Measurements from ENCODE around the gene DDX21.
"Not testable (repeated sequence)": the region's sequence is repeated elsewhere in the genome, so short reads cannot be mapped to it uniquely, and the experiment has no call there.

DDX21 gene

DNA sequence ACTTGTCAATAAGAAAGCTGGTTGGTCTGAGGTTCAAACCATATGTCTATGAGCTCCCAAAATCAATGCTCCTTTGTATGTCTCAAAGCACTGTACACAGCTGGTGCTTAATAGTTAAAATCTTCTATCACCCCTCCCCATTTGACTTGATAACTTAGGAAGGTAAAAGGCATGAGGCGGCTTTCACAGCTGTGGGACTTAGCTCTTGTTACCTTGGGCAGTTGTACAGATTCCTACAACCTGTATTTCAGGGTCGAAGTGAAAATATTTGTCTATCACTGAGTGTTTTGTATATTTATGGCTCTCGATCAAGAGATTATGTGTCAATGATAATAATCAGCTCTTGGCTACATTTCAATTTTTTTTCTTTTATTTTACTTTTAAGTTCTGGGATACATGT lies 31.6 kb downstream of the DDX21 start:
- DNase-seq (ENCODE audit: low read depth in 2 of 3, low spot score in 1 of 3) = no peak

DNA sequence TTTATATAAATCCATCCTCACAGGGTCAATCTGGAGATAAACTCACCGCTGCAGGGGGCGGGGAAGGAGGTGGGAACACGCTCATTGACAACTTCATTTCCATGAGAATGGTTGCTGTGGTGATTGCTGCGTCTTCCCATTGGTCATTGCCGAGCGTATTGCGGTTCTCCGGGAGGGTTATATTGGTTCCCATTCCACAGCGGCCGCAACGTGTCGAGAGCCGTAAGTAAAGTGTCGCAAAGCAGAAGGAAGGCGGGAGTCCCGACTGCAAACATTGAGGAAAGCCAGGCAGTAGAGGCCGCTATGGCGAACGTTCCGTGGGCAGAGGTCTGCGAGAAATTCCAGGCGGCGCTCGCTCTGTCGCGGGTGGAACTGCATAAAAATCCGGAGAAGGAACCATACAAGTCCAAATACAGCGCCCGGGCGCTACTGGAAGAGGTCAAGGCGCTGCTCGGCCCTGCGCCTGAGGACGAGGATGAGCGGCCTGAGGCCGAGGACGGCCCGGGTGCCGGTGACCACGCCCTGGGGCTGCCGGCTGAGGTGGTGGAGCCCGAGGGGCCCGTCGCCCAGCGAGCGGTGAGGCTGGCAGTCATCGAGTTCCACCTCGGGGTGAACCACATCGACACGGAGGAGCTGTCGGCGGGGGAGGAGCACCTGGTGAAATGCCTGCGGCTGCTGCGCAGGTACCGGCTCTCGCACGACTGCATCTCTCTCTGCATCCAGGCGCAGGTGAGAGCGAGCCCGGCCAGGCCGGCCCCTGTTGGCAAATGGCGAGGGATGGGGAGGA lies 32.8 kb downstream of the DDX21 start, which contains the start of gene KIFBP:
TSS of gene KIFBP (plus strand) at position 274 of the 787 bp plus-strand sequence. CDS start at position 304, 30 bp downstream.
- peak; percentile 74 to 84 (median 77) for DNase-seq (ENCODE audit: low read depth in 2 of 3, low spot score in 1 of 3)

DNA sequence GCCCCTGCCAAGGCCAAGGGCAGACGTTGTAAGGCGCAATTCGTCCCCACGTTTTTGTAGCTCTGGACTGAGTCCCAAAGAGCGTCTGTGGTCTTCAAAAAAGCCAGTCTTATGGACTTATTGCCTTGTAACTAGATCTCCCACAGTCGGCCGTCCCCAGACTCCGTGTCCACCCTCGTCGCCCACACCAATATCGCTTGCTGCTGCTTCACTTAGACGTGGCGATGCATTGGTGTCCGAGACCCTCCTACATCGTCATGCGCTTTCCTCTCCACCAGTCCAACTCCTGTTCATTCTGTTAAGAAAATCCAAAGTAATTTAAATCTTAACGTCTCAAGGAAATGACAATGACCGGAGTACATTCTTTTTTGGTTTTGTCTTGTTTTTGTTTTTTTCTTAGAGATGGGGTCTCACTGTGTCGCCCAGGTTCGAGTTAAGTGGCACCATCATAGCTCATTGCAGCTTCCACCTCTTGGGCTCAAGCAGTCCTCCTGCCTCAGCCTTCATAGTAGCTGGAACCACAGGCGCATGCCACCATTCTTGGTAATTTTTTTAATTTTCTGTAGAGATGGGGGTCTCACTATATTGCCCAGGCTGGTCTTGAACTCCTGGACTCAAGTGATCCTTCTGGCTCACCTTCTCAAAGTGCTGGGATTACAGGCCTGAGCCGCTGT lies 33.5 kb downstream of the DDX21 start:
- DNase-seq (ENCODE audit: low read depth in 2 of 3, low spot score in 1 of 3) = no peak

DNA sequence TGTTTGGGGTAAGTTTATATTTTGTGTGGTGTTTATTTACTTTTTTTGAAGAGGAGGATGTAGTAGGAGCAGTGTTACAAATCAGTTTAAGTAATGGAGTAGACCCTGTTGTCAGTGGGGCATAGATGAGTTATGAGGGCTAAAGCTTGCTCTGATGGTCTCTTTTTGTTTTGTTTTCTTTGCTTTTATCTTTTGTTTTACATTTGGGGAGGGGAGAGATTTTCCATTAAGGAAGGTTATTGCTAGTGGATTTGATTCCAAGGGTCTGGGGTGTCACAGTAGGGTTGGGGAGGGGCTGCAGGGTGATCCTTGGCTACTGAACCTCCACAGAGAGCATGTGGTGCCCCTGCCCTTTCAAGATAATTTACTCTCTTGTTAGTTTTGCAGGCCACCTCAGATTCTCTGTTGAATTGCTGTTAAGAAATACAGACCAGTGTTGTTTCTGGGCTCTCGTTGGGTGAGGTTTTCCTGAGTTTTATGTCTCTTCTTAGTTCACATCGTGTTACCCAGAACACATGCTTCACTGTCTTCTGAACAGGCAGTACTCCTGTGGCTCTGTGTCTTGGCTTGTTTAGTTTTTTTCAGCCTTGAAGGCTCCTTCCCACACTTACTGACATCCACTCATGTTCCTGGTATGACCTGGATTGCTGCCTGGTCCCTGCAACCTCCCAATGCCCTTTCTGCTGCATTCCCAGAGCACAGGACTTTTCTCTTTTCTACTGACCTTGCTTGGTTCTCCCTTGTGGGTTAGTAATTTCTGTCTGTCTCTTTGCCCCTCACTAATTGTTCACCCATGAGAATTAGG lies 36.9 kb downstream of the DDX21 start:
- DNase-seq (ENCODE audit: low read depth in 2 of 3, low spot score in 1 of 3) = no peak

DNA sequence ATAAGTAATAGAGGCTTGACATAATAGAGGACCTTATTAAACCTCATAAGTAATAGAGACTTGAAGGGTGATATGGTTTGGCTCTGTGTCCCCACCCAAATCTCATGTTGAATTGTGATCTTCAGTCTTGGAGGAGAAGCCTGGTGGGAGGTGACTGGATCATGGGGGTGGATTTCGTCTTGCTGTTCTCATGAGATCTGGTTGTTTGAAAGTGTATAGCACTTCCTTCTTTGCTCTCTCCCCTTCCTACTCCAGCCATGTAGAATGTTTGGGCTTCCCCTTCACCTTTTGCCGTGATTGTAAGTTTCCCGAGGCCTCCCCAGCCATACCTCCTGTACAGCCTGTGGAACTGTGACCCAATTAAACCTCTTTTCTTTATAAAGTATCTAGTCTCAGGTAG lies 41.2 kb downstream of the DDX21 start:
- DNase-seq (ENCODE audit: low read depth in 2 of 3, low spot score in 1 of 3) = peak in 1 of 3 donors; percentile 21

DNA sequence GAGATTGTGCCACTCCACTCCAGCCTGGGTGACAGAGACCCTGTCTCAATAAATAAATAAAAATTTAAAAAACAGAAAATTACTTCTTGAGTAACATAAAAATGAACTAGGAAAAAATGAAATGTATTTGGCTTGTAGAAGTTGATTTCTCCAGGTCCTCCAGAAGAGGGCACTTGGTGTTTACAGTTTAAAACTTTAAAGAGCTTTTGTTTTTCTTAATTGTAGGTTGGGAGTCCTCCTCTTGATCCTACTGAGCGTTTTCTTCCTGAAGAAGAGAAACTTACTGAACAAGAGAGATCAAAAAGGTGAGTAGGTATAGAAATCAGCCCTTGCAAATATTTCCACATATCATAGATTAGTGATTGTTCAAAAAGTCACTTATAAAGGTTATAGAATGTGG lies 48.9 kb downstream of the DDX21 start:
- no peak for DNase-seq (ENCODE audit: low read depth in 2 of 3, low spot score in 1 of 3)

DNA sequence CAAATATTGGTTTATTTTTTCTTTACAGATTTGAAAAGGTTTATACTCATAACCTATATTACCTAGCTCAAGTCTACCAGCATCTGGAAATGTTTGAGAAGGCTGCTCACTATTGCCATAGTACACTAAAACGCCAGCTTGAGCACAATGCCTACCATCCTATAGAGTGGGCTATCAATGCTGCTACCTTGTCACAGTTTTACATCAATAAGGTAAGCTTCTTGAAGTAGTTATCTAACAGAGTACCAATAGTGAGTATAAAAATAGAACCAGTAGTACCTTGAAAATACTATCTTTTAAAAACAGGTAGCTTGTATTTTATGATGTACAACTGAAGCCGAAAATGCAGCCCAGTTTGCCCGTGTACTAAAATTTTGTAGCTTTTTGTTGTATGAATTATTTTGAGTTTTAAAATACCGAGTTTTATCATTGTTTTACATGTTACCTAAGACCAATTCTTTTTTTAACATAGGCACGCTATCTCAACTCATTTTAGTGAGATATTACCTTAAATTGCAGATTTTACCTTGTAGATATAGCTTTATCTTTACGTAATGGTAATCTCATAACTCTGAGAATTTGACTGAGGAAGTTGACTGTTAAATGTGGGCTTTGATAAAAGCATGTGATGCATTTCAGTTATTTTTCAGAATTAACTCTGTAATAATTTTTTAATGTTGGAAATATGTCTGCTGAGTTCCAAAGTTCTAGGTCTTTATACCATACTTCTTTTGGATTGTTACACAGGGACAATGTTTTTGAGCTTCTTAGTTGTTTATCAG lies 49.9 kb downstream of the DDX21 start:
- no peak for DNase-seq (ENCODE audit: low read depth in 2 of 3, low spot score in 1 of 3)

DNA sequence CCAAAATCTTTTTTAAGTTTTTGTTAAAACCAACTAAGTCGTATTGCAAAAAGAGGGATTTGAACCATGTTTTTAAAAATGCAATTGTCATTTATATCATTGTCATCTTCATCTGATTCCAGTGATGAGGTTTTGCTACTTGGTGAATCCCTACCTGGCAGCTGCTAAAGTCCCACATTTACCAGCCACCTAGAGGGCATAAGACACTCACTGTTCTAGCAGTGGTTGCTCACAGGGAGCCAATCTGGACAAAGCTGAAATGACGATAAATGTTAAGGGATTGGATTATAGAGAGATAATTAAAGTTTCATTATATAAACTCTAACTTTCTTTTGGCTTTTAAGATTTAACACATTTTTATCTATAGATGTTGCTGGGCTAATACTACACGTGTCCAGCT lies 51.3 kb downstream of the DDX21 start:
- no peak for DNase-seq (ENCODE audit: low read depth in 2 of 3, low spot score in 1 of 3)

DNA sequence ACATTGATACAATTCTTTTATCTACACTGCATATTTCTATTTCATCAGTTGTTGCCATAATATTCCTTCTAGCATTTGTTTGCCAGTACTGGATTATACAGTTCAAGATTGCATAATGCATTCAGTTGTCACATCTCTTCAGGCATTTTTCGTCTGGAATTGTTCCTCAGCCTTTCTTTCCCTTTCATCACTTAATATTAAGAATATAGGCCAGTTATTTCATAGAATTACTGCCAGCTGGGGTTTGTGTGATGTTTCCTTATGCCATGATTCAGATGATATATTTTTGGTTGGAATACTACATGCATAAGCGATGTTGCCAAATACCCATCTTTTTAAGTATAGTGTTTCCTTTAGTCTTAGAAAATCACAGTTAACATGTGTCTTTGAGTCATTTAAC lies 53.4 kb downstream of the DDX21 start:
- DNase-seq (ENCODE audit: low read depth in 2 of 3, low spot score in 1 of 3) = no peak

DNA sequence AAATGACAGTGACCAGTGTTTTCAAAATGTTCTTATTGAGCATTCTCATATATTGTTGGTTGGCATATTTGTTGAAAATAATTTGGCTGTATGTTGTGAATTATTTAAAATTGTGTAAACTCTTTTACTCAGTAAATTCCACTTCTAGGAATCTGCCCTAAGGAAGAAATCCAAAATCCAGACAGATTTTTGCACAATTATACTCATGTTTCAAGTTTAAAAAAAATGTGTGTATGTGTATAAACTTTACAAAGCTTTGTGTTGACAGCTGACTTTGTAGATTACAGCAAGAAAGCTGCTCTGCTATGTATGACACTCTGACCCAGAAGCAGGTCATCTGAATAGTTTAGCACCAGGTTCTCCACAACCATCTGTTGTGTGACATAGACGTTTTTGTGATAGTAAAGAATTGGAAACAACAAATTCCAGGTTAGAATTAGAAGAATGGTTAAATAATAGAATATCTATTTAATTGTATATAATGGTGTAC lies 54.2 kb downstream of the DDX21 start:
- no peak for DNase-seq (ENCODE audit: low read depth in 2 of 3, low spot score in 1 of 3)

DNA sequence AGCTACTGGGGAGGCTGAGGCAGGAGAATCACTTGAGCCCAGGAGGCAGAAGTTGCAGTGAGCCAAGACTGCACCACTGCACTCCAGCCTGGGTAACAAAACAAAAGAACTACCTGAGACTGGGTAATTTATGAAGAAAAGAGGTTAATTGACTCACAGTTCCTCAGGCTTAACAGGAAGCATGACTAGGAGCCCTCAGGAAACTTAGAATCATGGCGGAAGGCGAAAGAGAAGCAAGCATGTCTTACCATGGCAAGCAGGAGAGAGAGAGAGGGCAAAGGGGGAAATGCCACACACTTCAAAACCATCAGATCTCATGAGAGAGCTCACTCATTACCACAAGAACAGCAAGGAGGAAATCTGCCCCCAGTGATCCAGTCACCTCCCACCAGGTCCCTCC lies 56.8 kb downstream of the DDX21 start:
- DNase-seq (ENCODE audit: low read depth in 2 of 3, low spot score in 1 of 3) = not testable (repeated sequence)

DNA sequence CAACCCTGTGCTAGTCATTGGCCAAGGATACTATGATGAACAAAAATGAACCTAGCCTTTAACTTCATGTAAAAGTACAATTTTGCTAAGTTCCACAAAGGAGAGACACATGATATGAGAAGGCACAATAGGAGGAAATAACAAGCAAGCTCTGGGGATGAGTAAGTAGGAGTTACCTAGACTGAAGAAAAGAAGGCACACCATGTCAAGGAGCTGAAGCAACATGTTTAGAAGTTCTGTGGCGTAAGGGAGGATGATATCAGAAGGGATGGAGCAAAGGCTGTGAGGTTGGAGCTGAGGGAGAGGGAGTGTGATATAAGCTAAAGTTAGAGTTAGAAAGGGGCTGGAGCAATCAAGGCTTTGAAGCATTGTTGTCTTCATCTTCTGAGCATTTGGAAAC lies 58.2 kb downstream of the DDX21 start:
- no peak for DNase-seq (ENCODE audit: low read depth in 2 of 3, low spot score in 1 of 3)

DNA sequence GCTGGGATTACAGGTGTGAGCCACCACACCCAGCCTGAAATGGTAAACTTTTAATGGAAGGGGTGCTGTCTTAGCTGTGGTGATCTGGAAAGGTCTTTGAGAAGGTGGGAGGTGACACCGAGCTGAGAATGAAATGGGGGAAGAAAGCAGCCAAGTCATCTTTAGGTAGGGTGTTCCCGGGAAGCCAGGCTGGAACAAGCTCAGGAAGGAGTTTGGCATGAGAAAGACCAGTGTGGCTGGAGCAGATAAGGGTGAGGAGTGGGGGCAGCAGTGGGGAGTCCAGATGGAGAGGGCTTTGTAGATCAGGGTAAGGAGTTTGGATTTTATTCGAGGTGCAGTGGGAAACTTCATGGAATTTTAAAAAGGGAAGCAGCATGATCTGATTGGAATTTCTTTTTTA lies 62.6 kb downstream of the DDX21 start:
- no peak for DNase-seq (ENCODE audit: low read depth in 2 of 3, low spot score in 1 of 3)

DNA sequence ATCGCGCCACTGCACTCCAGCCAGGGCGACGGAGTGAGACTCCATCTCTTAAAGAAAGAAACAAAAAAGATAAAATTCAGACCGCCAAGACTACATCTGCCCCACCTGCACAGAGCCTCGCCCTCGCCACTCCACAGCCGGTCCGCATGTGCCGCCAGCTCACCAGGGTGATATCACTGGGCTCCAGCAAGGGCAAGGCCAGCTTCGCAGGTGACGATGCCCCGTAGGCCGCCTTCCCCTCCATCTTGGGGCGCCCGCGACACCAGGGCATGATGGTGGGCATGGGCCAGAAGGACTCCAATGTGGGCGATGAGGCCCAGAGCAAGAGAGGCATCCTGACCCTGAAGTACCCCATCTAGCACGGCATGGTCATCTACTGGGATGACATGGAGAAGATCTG lies 66.6 kb downstream of the DDX21 start:
- DNase-seq (ENCODE audit: low read depth in 2 of 3, low spot score in 1 of 3) = no peak

DNA sequence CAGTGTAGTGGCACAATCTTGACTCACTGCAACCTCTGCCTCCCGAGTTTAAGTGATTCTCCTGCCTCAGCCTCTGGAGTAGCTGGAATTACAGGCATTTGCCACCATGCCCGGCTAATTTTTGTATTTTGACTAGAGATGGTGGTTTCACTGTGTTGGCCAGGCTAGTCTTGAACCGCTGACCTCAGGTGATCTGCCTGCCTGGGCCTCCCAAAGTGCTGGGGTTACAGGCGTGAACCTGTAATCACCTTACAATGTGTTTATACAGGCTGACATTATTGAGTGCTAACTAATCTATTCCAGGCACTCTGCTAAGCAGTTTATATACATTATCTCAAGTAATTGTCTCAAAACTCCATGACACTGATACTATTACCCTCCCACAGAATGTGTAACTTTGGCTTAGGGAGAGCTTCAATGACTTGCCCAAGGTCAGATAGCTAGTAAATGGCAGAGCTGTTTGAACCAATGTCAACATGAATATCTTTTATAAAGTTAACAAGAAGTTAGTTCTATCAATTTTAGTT lies 69.5 kb downstream of the DDX21 start:
- no peak for DNase-seq (ENCODE audit: low read depth in 2 of 3, low spot score in 1 of 3)

DNA sequence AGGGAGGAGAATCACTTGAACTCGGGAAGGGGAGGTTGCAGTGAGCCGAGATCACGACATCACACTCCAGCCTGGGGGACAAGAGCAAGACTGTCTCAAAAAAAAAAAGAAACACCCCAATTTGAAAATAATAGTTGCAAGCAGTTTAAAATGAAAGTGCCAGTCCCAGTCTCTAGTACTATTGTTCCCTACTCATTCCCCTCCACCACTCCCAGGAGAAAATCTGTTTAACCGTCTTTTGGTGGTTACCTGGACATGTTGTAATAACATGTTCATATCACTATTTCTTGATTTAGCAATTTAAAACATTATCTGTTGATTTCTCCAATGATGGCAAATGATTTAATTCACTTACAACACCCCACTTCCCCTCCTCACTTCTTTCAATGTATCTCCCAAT lies 77.3 kb downstream of the DDX21 start:
- no peak for DNase-seq (ENCODE audit: low read depth in 2 of 3, low spot score in 1 of 3)

Measured in stimulated activated CD4-positive, alpha-beta T cell treated with anti-CD3 and anti-CD28 coated beads, Interleukin-12 subunit alpha, Interleukin-12 subunit beta, amount 100 ng/mL, for 48 hours (primary cell).